ENCODE measurements around the gene LSG1.

Gene LSG1

GRCh38 chr3:194686816-194687637, 15.0 kb upstream of the LSG1 start:
- no peak for DNase-seq (ENCODE audit: low read depth)

DNA sequence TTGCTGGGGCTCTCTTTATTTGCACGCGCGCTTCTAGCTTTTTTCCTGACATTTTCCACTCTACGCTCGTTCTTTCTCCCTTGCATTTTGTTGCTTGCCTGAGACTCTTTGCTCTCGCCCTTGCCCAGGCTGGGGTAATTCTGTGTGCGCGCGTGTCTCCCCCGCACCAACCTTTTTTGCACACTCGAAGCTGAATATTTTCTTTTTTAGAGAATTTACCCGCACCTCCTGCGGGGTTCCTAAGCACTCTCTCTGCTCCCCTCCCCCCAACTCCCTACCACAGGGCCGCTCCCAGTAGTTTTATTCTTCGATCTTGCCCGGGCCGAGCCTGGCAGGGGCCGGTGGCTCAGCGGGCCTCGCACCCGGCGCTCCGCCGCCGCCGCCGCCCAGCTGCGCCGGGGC, 14.4 kb upstream of the LSG1 start:
- DNase-seq (ENCODE audit: low read depth) = no peak

- peak; percentile 37 for DNase-seq (ENCODE audit: low read depth)
Observed at GRCh38 chr3:194685718-194686413, 13.9 kb upstream of the LSG1 start, which contains the start of gene FAM43A. Gene FAM43A, plus strand, starts transcription at chr3:194685883. Its CDS starts 944 bp downstream, at chr3:194686827.

DNA sequence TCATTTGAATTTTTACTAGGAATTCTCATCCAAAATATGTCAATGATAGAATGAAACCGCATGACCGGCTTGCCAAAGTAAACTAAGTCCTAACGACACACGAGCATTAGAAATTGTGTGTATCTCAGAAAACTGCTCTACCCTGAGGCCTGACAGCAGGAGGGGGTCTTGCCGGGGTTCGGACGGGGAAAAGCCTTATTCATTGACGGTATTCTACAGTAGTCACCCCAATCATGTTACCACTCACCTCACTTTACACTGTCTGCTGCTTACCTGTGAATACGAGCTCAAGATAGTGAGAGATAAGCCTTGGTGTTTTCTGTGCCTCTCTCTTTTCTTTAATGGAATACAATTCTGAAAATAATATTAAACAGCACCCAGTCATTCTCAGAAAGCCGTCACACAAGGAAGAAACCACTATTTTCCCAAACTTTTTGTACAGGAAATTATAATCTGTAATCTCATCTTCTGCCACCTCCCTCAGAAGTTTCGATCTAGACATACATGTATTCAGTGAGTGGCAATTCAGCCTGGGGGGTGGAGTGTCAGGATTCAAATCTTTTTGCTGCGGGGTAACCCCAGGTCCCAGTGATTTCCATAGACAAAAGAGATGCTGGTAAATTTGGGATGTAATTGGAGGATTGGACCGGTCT, 13.2 kb upstream of the LSG1 start:
- no peak for DNase-seq (ENCODE audit: low read depth)

GRCh38 chr3:194683380-194683779, 11.4 kb upstream of the LSG1 start:
- DNase-seq (ENCODE audit: low read depth) = no peak

- peak; percentile 46 for DNase-seq (ENCODE audit: low read depth)
Observed at GRCh38 chr3:194682694-194683310, 10.8 kb upstream of the LSG1 start.

DNA sequence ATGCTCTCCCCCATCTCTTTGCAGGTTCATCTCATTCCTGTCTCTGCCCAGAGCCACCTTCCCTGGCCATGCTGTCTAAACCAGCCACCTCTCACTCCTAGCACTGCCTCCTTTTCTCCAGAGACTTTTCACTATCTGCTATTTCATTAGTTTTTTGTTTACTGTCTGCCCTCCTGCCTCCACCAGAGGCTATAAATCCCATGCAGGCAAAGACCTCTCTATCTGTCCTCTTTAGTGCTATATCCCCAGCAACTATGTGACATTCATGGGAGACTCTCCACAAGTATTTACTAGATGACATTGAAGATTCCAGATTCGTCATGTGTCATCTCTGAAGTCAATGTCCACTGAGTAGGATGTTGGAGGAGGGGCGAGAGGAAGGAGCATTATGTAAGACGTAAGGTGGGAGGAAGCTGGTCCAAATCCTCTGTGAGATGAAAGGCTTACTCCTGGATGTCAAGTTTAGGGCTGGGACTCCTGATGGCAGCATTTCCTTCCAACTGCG, 10.2 kb upstream of the LSG1 start:
- no peak for DNase-seq (ENCODE audit: low read depth)

DNA sequence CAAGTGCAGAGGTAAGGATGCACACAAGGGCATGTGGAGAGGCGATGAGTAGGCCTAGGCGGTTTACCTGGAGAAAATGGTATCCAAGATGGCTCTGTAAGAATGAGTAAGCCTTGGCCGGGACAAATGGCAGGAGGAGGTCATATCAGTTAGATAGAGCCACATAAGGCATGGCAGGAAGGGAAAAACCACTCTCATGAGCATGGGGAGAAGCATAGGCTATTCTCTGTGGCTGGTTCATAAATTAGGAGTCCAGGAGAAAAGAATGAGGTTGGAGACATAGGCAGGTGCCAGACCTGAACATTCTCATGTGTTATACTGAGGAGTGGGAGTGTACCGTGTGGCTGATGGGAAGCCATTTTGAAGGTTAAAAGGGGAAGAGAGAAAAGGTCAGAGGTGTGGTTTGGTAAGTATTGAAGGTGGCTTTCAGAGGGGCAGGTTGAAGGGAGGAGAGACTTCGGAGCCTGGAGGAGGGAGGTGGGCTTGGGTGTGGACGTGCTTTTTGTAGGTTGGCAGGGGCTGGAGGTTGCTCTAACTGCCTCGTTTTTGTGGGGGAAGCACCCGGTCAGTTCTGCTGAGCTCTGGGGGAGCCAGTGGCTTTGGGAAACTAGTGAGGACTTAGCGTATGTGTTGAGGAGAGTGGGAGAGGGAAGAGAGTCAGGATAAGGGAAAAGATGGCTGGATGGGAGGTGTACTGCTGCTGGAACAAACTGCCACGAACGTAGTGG, 9.1 kb upstream of the LSG1 start:
- DNase-seq (ENCODE audit: low read depth) = no peak

DNA sequence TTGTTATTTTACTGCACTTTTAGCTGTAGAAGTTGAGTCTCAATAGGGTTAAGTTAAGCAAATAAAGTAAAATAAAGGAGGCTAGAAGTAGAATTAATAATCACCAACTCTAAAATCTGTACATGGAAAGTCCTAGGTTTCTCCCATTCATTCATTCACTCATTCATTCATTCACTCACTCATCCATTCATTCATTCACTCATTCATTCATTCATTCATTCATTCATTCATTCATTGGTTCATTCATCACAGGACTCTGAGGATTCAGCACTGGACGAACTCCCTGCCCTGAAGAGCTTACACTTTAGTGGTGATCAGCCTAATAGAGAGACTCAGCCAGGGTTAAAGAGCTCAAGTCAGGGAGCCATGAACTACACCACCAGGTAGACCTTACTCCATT, 4.5 kb upstream of the LSG1 start:
- DNase-seq (ENCODE audit: low read depth) = no peak

DNA sequence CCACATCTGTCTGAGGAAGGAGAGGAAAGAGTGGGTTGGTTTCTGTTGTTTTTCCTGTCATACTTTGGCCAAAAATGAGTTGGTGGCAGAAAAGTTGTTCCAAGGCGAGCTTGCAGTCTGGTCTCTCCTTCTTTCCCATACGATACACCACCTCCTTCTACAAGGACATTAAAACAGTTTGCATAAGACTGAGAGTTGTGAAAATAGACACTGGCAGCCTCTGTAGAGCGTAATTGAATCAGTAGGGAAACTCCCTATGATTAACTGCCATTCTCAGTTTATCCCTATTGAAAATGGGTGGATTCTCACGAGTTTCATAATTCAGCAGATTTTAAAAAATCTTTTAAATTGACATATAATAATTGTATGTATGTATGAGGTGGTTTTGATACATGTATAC, 3.7 kb upstream of the LSG1 start:
- DNase-seq (ENCODE audit: low read depth) = no peak

DNA sequence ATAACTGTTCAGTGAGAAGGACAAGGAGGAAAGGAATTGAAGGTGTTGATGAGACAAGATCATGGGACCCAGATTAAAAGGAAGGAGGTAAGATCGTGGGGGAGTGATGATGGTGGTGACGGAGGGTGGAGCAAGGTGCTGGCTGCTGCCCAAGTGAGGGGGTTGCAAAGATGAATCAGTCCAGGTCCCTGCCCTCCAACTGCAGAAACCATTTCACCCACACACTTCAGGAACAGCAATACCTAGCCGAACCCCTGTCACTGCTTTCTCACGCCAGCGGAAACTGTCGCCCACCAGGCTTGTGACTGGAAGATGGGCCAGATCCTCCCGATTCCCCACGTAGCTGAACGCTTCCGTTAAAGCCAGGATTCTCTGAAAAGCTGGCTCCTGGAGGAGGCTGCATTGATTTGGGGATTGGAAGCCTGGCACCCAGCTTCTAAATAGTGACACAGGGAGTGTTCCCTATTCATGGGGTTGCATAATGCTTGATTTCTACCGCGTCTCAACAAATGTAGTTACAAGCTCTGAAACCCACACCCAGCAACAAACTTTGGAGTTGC, 3.2 kb upstream of the LSG1 start:
- DNase-seq (ENCODE audit: low read depth) = no peak

GRCh38 chr3:194673761-194674160, 1.8 kb upstream of the LSG1 start:
- DNase-seq (ENCODE audit: low read depth) = no peak

DNA sequence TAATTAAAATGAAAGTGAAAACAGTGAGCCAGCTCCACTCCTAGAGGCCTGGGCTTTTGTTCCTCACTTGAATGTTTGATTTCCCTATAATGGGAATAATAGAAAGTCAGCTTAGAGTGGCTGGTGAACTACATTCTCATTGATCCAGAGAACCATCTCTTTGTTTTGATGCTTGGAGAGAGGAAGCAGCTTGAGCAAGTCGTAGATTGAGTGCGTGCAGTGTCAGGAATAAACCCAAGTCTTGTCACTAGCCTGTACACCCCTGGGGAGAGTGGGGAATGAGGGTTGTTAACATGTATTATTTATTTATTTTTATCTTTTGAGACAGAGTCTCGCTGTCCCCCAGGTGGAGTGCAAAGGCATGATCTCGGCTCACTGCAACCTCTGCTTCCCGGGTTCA, 885 bp upstream of the LSG1 start:
- DNase-seq (ENCODE audit: low read depth) = no peak

DNA sequence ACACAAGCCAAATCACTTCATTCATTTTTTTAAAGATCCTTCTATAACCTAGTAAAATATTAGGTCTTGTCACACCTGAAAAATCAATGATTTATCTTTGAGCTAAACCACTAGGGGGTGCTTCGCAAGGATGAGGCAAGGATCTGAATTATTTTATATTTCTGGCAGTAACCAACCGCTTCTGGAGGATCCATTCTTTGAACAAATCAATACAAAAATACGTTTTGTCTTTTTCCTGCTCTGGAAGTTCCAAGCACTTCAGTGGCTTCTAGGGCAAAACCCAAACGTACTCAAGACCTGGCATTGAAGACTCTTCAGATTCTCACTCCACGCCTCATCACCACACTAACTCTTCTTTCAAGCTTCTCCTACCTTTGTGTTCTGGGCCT, 486 bp downstream of the LSG1 start:
- DNase-seq (ENCODE audit: low read depth) = peak; percentile 7

- DNase-seq (ENCODE audit: low read depth) = no peak
Observed at GRCh38 chr3:194667363-194667762, 4.6 kb downstream of the LSG1 start.

DNA sequence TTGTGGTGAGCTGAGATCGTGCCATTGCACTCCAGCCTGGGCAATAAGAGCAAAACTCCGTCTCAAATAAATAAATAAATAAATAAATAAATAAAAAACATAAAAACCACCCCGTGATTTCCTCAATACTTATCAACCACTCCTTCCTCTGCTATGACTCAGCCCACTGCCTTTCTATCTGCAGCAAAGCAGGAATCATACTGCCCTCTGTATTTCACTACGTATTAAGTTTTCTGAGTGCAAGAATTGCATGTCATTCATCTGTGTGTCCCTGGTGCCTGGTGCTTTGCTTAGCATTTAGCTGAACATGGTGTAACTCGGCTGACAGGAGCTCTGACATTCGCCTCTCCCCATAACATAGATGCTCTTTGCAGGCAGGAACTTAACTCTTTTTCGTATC, 7.1 kb downstream of the LSG1 start:
- no peak for DNase-seq (ENCODE audit: low read depth)

GRCh38 chr3:194661946-194662345, 10.0 kb downstream of the LSG1 start:
- no peak for DNase-seq (ENCODE audit: low read depth)

GRCh38 chr3:194661374-194661773, 10.6 kb downstream of the LSG1 start:
- no peak for DNase-seq (ENCODE audit: low read depth)

- no peak for DNase-seq (ENCODE audit: low read depth)
Observed at GRCh38 chr3:194659778-194660177, 12.2 kb downstream of the LSG1 start.

DNA sequence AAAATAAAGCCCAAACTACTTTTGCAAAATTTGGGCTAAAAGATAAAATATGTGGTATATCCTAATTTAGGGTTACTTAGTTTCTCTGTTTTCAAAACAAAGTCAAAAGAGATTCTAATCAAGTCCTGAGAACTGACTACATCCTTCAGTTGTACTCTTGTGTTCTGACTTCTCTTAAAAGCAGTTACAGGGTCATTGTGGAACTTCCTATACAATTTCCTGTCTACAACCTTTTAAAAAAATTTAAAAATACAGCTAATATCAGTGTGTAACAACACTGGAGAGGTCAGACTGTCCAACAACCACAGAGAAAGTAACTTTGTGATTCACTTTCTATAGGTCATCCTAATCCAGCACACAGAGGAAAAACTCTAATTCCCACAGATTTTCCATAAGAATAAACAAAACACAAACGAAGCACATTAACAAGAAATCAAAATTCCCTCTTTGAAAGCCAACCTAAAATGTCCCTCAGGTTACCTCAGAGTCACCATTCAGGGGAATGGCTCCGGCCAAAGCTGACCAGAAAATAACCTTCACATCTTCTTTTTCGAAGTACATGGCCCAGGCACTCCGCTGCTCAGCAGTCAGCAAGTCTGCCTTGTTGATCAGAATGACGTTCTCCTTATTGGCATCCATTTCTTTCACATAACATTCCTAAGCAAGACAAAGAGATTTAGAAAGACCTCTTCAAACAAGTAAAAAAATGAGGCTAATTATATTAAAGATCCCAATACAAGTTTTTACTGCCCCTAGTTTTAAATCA, 13.3 kb downstream of the LSG1 start:
- no peak for DNase-seq (ENCODE audit: low read depth)

DNA sequence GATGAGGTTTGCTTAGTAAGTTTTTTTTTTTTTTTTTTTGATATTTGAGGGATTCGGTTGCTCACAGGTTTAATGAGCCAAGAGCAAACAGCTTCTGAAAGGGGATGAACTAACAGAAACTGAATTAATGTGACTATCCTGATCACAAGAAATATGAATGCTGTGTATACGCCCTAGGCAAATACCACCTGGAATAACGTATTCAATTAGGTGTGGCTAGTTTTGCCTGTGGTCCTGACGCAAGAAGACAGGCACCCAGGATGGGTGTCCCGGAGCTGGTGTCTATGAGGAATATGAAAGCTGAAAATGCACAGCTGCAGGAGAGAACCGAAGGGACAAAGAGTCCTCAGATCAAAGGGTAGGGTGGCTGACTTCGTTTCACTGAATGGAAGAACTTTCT, 14.6 kb downstream of the LSG1 start:
- no peak for DNase-seq (ENCODE audit: low read depth)
